Measurements from ENCODE around the gene VCPKMT. TPM values are rescaled to one million over a fixed set of nuclear protein-coding genes. Genes with fewer than 3 reads are reported as not detected.

Gene VCPKMT
- total and polyA plus RNA-seq, 9 donors, result 5.1 to 7.8 (median 6.3) TPM

GRCh38 chr14:50072395-50072794, 44.0 kb downstream of the VCPKMT start:
- Histone ChIP-seq H3K4me3 (no peak overlapping the region), H3K36me3 (no peaks in the 10 kb centered on the region), H3K27ac (no peak overlapping the region), H3K9me3 (no peaks in the 10 kb centered on the region), H3K4me1 (ENCODE audit: insufficient read depth) (no peaks in the 10 kb centered on the region), H3K27me3 (no peaks in the 10 kb centered on the region)
- WGBS, 3 donors, result 38 to 95% (median 53%) methylated on average over 1 of the region's 1 CpG
- DNase-seq, result no peak
- TF ChIP-seq CTCF (IDR thresholded peaks at IDR 0.05), result no peak
- no peak for TF ChIP-seq EP300 (IDR thresholded peaks at IDR 0.05)
- no peak for TF ChIP-seq POLR2A (IDR thresholded peaks at IDR 0.05)
- intact Hi-C loops (cut with DNase I), result no loop called here

GRCh38 chr14:50070840-50071548, 45.4 kb downstream of the VCPKMT start:
- H3K36me3 ChIP-seq, result no peaks in the 10 kb centered on the region
- intact Hi-C loops (cut with DNase I), result no loop called here
- H3K27me3 ChIP-seq, result no peaks in the 10 kb centered on the region
- no peak overlapping the region for H3K4me3 ChIP-seq
- H3K4me1 ChIP-seq (ENCODE audit: insufficient read depth), result no peaks in the 10 kb centered on the region
- no peak for DNase-seq
- H3K27ac ChIP-seq, result no peak overlapping the region
- no peak for TF ChIP-seq EP300 (IDR thresholded peaks at IDR 0.05)
- TF ChIP-seq POLR2A (IDR thresholded peaks at IDR 0.05), result no peak
- H3K9me3 ChIP-seq, result no peaks in the 10 kb centered on the region
- WGBS, 3 donors, result 80 to 85% (median 85%) methylated on average over 13 of the region's 13 CpGs

DNA sequence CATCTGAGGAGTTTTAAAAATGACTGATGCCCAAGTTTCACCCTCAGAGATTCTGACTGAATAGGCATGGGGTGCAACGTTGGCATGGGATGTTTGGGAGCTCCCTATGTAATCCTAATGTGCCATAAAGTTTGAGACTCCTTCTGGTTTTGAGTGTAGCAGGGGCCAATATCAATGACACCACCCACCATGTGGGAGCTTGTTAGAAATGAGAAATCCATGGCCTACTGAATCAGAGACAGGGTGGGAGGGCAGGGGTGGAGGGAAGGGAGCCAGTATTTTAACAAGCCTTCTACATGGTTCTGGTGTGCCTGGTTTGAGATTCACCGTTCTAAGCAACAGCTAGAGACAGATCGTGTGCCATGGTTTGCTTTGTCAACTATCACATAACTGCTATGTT, 46.1 kb downstream of the VCPKMT start:
- TF ChIP-seq EP300 (IDR thresholded peaks at IDR 0.05) (no peak), POLR2A (IDR thresholded peaks at IDR 0.05) (no peak), CTCF (IDR thresholded peaks at IDR 0.05) (no peak)
- H3K36me3 ChIP-seq, result no peaks in the 10 kb centered on the region
- H3K9me3 ChIP-seq, result no peaks in the 10 kb centered on the region
- no peaks in the 10 kb centered on the region for H3K27me3 ChIP-seq
- H3K4me3 ChIP-seq, result no peak overlapping the region
- DNase-seq, result no peak
- intact Hi-C loops (cut with DNase I), result no loop called here
- H3K4me1 ChIP-seq (ENCODE audit: insufficient read depth), result no peaks in the 10 kb centered on the region
- WGBS, 3 donors, result 77 to 85% (median 78%) methylated on average over 3 of the region's 3 CpGs
- H3K27ac ChIP-seq, result no peak overlapping the region

GRCh38 chr14:50069325-50069724, 47.0 kb downstream of the VCPKMT start:
- no peak overlapping the region for H3K4me3 ChIP-seq
- H3K36me3 ChIP-seq, result no peaks in the 10 kb centered on the region
- TF ChIP-seq CTCF (IDR thresholded peaks at IDR 0.05) (no peak), POLR2A (IDR thresholded peaks at IDR 0.05) (no peak), EP300 (IDR thresholded peaks at IDR 0.05) (no peak)
- DNase-seq, result no peak
- 51 to 63% (median 55%) methylated on average over 2 of the region's 2 CpGs for WGBS, 3 donors
- no peak overlapping the region for H3K27ac ChIP-seq
- no peaks in the 10 kb centered on the region for H3K27me3 ChIP-seq
- H3K9me3 ChIP-seq, result no peaks in the 10 kb centered on the region
- intact Hi-C loops (cut with DNase I), result no loop called here
- H3K4me1 ChIP-seq (ENCODE audit: insufficient read depth), result no peaks in the 10 kb centered on the region

DNA sequence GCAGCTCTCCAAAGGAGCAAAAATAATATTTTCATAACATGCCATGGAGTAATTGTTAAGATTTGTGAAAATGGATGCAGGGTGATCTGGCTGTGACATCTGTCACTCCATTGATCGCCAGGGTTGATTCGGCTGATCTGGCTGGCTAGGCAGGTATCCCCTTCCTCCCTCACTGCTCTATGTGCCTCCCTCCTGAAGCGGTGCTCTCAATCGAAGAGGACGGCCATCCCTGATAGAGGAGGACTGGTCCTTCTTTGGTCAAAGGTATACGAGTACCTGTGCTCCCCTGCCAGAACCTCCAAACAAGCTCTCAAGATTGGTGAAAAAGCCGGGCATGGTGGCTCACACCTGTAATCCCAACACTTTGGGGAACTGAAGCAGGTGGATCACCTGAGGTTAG, 47.9 kb downstream of the VCPKMT start:
- DNase-seq, result no peak
- TF ChIP-seq CTCF (IDR thresholded peaks at IDR 0.05) (no peak), EP300 (IDR thresholded peaks at IDR 0.05) (no peak), POLR2A (IDR thresholded peaks at IDR 0.05) (no peak)
- Histone ChIP-seq H3K4me1 (ENCODE audit: insufficient read depth) (no peaks in the 10 kb centered on the region), H3K27ac (no peak overlapping the region), H3K27me3 (no peaks in the 10 kb centered on the region), H3K36me3 (no peaks in the 10 kb centered on the region), H3K9me3 (no peaks in the 10 kb centered on the region), H3K4me3 (no peak overlapping the region)
- 96% methylated on average over 7 of the region's 7 CpGs for WGBS, 3 donors
- intact Hi-C loops (cut with DNase I), result no loop called here
